A549 (cell line): ENCODE data around the gene SRC. TPM values are rescaled to one million over a fixed set of nuclear protein-coding genes. Genes with fewer than 3 reads are reported as not detected.

Source experiments
- ATAC-seq, 2 experiments: fragments of 200-7000 bp in 1 of 2; fragments of >200 bp in 1 of 2; cut with Nextera tagmentation in 1 of 2; cut with Tn5 transposase in 1 of 2; 3 replicates each; pipeline versions ENCODE4 v1.8.0 to v1.9.1; 2018 to 2020; ENCODE audit warnings: mild to moderate bottlenecking in 1 of 2, moderate library complexity in 1 of 2
- CTCF ChIA-PET: fragments of 300-600 bp; sonication (Branson Sonifier 250); formaldehyde crosslinking; extraction: SDS; loops from one replicate; lab custom pipeline; 2021; ENCODE audit warnings: antibody characterized with exemption, inconsistent platforms; lab: Yijun Ruan, JAX
- POLR2A ChIA-PET: fragments of 350-600 bp; formaldehyde crosslinking; extraction: SDS; loops from one replicate; lab custom pipeline; 2021; ENCODE audit warnings: antibody characterized with exemption, inconsistent platforms; lab: Yijun Ruan, JAX
- DNase-seq, 2 experiments: peaks; one replicate each; pipeline versions ENCODE4 v3.0.0 to v3.0.0-alpha.2; 2011 to 2016; ENCODE audit warnings: low read depth in 1 of 2, low spot score in 1 of 2
- FAIRE-seq: peaks from 2 replicates; lab custom pipeline; 2011; peaks lifted over from hg19 to GRCh38; lab: Jason Lieb, UNC
- H3K27ac ChIP-seq, 2 experiments: fragments of >200 bp; sonication (Bioruptor Twin); formaldehyde crosslinking; 3 replicates each; pipeline ENCODE4 v1.5.1; 2016 to 2017
- H3K4me1 ChIP-seq: fragments of >200 bp; sonication (Bioruptor Twin); formaldehyde crosslinking; 3 replicates; pipeline ENCODE4 v1.6.1; 2016
- H3K4me2 ChIP-seq: fragments of >200 bp; sonication (Bioruptor Twin); formaldehyde crosslinking; 3 replicates; pipeline ENCODE4 v1.6.1; 2016
- H3K4me3 ChIP-seq: fragments of >200 bp; sonication (Bioruptor Twin); formaldehyde crosslinking; 3 replicates; pipeline ENCODE4 v1.5.1; 2016
- H3K9me3 ChIP-seq: fragments of >200 bp; sonication (Bioruptor Twin); formaldehyde crosslinking; 3 replicates; pipeline ENCODE4 v1.6.1; 2016
- BHLHE40 ChIP-seq: IDR thresholded peaks from 2 replicates; pipeline ENCODE4 v1.6.1; 2012; ENCODE audit warnings: low read depth, low read length, inconsistent platforms
- CBX2 ChIP-seq: fragments of 200-600 bp; sonication (generic); IDR thresholded peaks from 2 replicates; pipeline ENCODE4 v1.6.1; 2016; ENCODE audit warnings: low read depth, mild to moderate bottlenecking, borderline replicate concordance
- CEBPB ChIP-seq, 2 experiments: fragments of >200 bp in 1 of 2; sonication (Bioruptor Twin) in 1 of 2; formaldehyde crosslinking in 1 of 2; IDR thresholded peaks; 2 replicates each; pipeline ENCODE4 v1.6.1; 2012 to 2016
- EHF ChIP-seq: fragments of 250-450 bp; sonication (Bioruptor Pico); IDR thresholded peaks from 2 replicates; pipeline ENCODE4 v1.5.0; 2020; ENCODE audit warnings: mild to moderate bottlenecking
- FOSL2 ChIP-seq, 2 experiments: fragments of 450-650 bp in 1 of 2; fragments of >200 bp in 1 of 2; sonication (Bioruptor Twin) in 1 of 2; formaldehyde crosslinking; IDR thresholded peaks; 2 replicates each; pipeline versions ENCODE4 v1.5.0 to v1.6.1; 2016 to 2020; ENCODE audit warnings: mild to moderate bottlenecking in 1 of 2, moderate library complexity in 1 of 2
- GATA3 ChIP-seq: IDR thresholded peaks from 2 replicates; pipeline ENCODE4 v1.6.1; 2012; ENCODE audit warnings: borderline replicate concordance
- HES2 ChIP-seq: fragments of >200 bp; sonication (Bioruptor Twin); formaldehyde crosslinking; IDR thresholded peaks from 2 replicates; pipeline ENCODE4 v1.6.1; 2016
- HEYL ChIP-seq: fragments of 250-450 bp; sonication (Bioruptor Pico); IDR thresholded peaks from 2 replicates; pipeline ENCODE4 v1.8.0; 2021; ENCODE audit warnings: mild to moderate bottlenecking, moderate library complexity
- HMGXB4 ChIP-seq: fragments of 250-450 bp; sonication (Bioruptor Pico); IDR thresholded peaks from 2 replicates; pipeline ENCODE4 v1.5.0; 2021; ENCODE audit warnings: mild to moderate bottlenecking, moderate library complexity, borderline replicate concordance
- HOXB5 ChIP-seq: fragments of 250-450 bp; sonication (Bioruptor Pico); IDR thresholded peaks from 2 replicates; pipeline ENCODE4 v1.5.0; 2020; ENCODE audit warnings: mild to moderate bottlenecking, moderate library complexity
- JUNB ChIP-seq: fragments of >200 bp; sonication (Bioruptor Twin); formaldehyde crosslinking; IDR thresholded peaks from 2 replicates; pipeline ENCODE4 v1.6.1; 2016
- KDM1A ChIP-seq: fragments of 200-600 bp; sonication (generic); IDR thresholded peaks from 2 replicates; pipeline ENCODE4 v1.6.1; 2016; ENCODE audit warnings: low read depth, mild to moderate bottlenecking
- MAFK ChIP-seq: fragments of 450-650 bp; IDR thresholded peaks from 2 replicates; pipeline ENCODE4 v1.6.1; 2014; ENCODE audit not compliant: partially characterized antibody
- MAX ChIP-seq: IDR thresholded peaks from 2 replicates; pipeline ENCODE4 v1.6.1; 2012
- MYC ChIP-seq: IDR thresholded peaks from 2 replicates; pipeline ENCODE4 v1.6.1; 2012; ENCODE audit warnings: mild to moderate bottlenecking, inconsistent platforms, low read length, improper control_type of control experiment, borderline replicate concordance
- RARB ChIP-seq: fragments of 250-450 bp; sonication (Bioruptor Pico); IDR thresholded peaks from 2 replicates; pipeline ENCODE4 v1.8.0; 2021; ENCODE audit warnings: mild to moderate bottlenecking, moderate library complexity
- RNF2 ChIP-seq: fragments of 200-600 bp; sonication (generic); IDR thresholded peaks from 2 replicates; pipeline ENCODE4 v1.6.1; 2016; ENCODE audit warnings: low read depth, mild to moderate bottlenecking, antibody characterized with exemption, moderate library complexity, borderline replicate concordance
- SMC3 ChIP-seq: fragments of >200 bp; sonication (Bioruptor Twin); formaldehyde crosslinking; IDR thresholded peaks from 3 replicates; pipeline ENCODE4 v1.6.1; 2018; ENCODE audit warnings: inconsistent platforms
- USF2 ChIP-seq: fragments of 450-650 bp; IDR thresholded peaks from 2 replicates; pipeline ENCODE4 v1.6.1; 2014; ENCODE audit warnings: antibody characterized with exemption
- ZC3H11A ChIP-seq: fragments of 450-650 bp; IDR thresholded peaks from 2 replicates; pipeline ENCODE4 v1.6.1; 2014; ENCODE audit warnings: antibody characterized with exemption, mild to moderate bottlenecking
- ZFP36 ChIP-seq: fragments of 450-650 bp; IDR thresholded peaks from 2 replicates; pipeline ENCODE4 v1.6.1; 2014; ENCODE audit warnings: borderline replicate concordance; ENCODE audit not compliant: partially characterized antibody
- ZNF302 ChIP-seq: fragments of 250-450 bp; sonication (Bioruptor Pico); IDR thresholded peaks from 2 replicates; pipeline ENCODE4 v1.9.0; 2021; ENCODE audit warnings: inconsistent platforms, mild to moderate bottlenecking, moderate library complexity
- WGBS: methylation state at CpG from one replicate; pipeline ENCODE4 v1.1.6; 2017; ENCODE audit errors: missing lambda C conversion rate; 5-methylcytosine and 5-hydroxymethylcytosine counted together
- polyA plus RNA-seq, 4 experiments: library from polyadenylated mRNA; depleted of rRNA in 3 of 4; stranded (reverse); fragments of >200 nt; fragmentation: RNase III in 1 of 4; extraction: RNeasy Plus Mini Kit Qiagen cat#74134 plus additional on column Dnase treatment in 1 of 4; gene quantifications; 2 replicates in 3 of 4; 3 replicates in 1 of 4; pipeline ENCODE4 v1.2.3, GENCODE V29; 2011 to 2017
- TF ChIP-seq, protein P1 (sequence below): fragments of 250-450 bp; sonication (Bioruptor Pico); IDR thresholded peaks from 2 replicates; pipeline ENCODE4 v1.5.0; 2020; ENCODE audit warnings: low read depth, mild to moderate bottlenecking, moderate library complexity
- TF ChIP-seq, protein P2 (sequence below): fragments of >200 bp; sonication (Bioruptor Twin); formaldehyde crosslinking; IDR thresholded peaks from 3 replicates; pipeline ENCODE4 v1.5.1; 2016
- TF ChIP-seq, protein P3 (sequence below): fragments of 150-350 bp; IDR thresholded peaks from 2 replicates; pipeline ENCODE4 v1.6.1; 2014; ENCODE audit warnings: low read depth, mild to moderate bottlenecking, low read length

Gene SRC
- polyA plus RNA-seq, 2 of the 4 experiments (the other 2 are of a cell fraction), result 139 to 154 TPM

- no peak for TF ChIP-seq HMGXB4 (CRISPR knock-in tag)
- no peak for TF ChIP-seq HOXB5 (CRISPR knock-in tag)
- no peak for TF ChIP-seq RARB (CRISPR knock-in tag)
These were observed 99.1 kb downstream of the SRC start (continued) for GRCh38 chr20:37445041-37445440.

DNA sequence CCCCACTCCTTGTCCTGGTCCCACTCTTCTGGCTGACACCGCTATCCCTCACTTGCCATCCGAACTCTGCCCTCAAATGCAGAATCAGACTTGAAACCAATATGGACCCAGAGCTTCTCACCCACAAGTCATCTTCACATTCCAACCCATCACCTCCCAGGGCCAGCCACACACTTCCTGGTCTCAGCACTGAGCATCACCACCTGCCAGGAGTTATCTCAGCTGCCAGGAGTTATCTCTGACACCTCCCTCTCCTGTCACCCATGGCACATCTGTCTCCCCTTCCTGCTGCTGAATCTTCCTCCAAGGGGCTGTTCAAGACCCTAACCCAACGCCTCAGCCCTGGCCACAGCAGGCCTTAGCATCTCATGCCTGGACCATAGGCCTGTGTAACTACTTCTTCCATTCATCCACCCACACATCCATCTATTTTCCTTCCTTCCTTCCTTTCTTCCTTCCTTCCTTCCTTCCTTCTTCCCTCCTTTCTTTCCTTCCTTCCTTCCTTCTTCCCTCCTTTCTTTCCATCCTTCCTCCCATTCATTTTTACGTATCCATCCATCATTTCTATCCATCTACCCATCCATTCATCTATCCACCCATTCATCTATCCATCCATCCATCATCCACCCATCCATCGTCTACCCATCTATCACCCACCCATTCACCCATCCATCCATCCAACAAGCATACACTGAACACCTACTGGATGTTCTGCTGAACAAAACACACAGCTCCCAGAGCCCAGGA lies 100.5 kb downstream of the SRC start:
- no peak for DNase-seq
- H3K9me3 ChIP-seq, result no peaks in the 10 kb centered on the region
- H3K4me1 ChIP-seq, result no peaks in the 10 kb centered on the region
- H3K4me3 ChIP-seq, result no peak overlapping the region
- no peak overlapping the region for H3K27ac ChIP-seq
- TF ChIP-seq HES2 (no peak), GATA3 (no peak), RNF2 (no peak), KDM1A (no peak), MYC (no peak), MAFK (no peak), ZC3H11A (no peak), HEYL (no peak)
- TF ChIP-seq, protein P1, sequence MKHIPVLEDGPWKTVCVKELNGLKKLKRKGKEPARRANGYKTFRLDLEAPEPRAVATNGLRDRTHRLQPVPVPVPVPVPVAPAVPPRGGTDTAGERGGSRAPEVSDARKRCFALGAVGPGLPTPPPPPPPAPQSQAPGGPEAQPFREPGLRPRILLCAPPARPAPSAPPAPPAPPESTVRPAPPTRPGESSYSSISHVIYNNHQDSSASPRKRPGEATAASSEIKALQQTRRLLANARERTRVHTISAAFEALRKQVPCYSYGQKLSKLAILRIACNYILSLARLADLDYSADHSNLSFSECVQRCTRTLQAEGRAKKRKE (CRISPR knock-in tag), result no peak
- TF ChIP-seq, all 56 proteins: peak for 0
- ChIA-PET POLR2A (no interaction called here), CTCF (interaction anchor here (1.1 kb wide), 1 partner anchor 251 kb away, joined by 3 read pairs; no protein-coding TSS in a partner anchor)
- ATAC-seq (no peak), FAIRE-seq (no peak)
- WGBS, result 36% methylated on average over 5 of the region's 5 CpGs
- no peak overlapping the region for H3K4me2 ChIP-seq

- CTCF ChIA-PET, result no interaction called here
- Histone ChIP-seq H3K9me3 (no peaks in the 10 kb centered on the region), H3K4me1 (no peaks in the 10 kb centered on the region), H3K4me2 (no peak overlapping the region), H3K4me3 (no peak overlapping the region), H3K27ac (no peak overlapping the region)
- DNase-seq (no peak), FAIRE-seq (no peak), ATAC-seq (no peak)
- TF ChIP-seq MAX, result no peak
- TF ChIP-seq HEYL, result no peak
- TF ChIP-seq ZNF302, result no peak
- no peak for TF ChIP-seq SMC3
- WGBS, result 20% methylated on average over 3 of the region's 3 CpGs
- POLR2A ChIA-PET, result no interaction called here
These were observed 101.7 kb downstream of the SRC start for GRCh38 chr20:37447688-37448087.

DNA sequence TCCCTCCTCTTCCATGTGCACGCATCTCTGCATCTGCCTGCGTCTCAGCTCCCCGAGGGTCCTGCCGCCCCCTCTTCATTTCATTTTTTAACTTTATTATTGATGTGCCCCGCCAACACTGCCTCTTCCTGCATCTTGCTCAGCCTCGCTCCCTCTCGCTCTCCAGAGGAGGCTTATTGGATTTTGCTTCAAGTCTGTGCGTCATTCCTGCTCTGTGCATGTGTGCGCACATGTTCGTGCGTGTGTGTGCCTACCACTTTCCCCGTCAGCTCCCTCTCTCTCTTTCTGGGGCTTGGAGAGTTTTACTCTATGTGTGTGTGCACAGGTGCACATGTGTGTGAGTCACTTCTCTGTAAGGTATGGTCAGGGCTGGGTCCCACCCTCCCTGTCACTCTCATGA lies 103.3 kb downstream of the SRC start:
- ChIA-PET CTCF (no interaction called here), POLR2A (no interaction called here)
- 53% methylated on average over 12 of the region's 12 CpGs for WGBS
- Histone ChIP-seq H3K9me3 (0 out of 3 replicates have a peak, but pooled peaks cover 1% of the 10 kb centered on the region), H3K4me2 (no peak overlapping the region), H3K27ac (no peak overlapping the region), H3K4me1 (no peaks in the 10 kb centered on the region), H3K4me3 (no peak overlapping the region)
- ATAC-seq (no peak), DNase-seq (no peak), FAIRE-seq (no peak)
- TF ChIP-seq, protein P2, sequence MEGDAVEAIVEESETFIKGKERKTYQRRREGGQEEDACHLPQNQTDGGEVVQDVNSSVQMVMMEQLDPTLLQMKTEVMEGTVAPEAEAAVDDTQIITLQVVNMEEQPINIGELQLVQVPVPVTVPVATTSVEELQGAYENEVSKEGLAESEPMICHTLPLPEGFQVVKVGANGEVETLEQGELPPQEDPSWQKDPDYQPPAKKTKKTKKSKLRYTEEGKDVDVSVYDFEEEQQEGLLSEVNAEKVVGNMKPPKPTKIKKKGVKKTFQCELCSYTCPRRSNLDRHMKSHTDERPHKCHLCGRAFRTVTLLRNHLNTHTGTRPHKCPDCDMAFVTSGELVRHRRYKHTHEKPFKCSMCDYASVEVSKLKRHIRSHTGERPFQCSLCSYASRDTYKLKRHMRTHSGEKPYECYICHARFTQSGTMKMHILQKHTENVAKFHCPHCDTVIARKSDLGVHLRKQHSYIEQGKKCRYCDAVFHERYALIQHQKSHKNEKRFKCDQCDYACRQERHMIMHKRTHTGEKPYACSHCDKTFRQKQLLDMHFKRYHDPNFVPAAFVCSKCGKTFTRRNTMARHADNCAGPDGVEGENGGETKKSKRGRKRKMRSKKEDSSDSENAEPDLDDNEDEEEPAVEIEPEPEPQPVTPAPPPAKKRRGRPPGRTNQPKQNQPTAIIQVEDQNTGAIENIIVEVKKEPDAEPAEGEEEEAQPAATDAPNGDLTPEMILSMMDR, result no peak
- TF ChIP-seq JUNB (no peak), HEYL (no peak), HES2 (no peak), EHF (CRISPR knock-in tag) (no peak), USF2 (no peak), ZFP36 (no peak), CEBPB (IDR thresholded peaks at IDR 0.05) (no peak), CBX2 (no peak), BHLHE40 (no peak), FOSL2 (IDR thresholded peaks at IDR 0.05) (no peak), FOSL2 (CRISPR knock-in tag; IDR thresholded peaks at IDR 0.05) (no peak)
- TF ChIP-seq, protein P3, sequence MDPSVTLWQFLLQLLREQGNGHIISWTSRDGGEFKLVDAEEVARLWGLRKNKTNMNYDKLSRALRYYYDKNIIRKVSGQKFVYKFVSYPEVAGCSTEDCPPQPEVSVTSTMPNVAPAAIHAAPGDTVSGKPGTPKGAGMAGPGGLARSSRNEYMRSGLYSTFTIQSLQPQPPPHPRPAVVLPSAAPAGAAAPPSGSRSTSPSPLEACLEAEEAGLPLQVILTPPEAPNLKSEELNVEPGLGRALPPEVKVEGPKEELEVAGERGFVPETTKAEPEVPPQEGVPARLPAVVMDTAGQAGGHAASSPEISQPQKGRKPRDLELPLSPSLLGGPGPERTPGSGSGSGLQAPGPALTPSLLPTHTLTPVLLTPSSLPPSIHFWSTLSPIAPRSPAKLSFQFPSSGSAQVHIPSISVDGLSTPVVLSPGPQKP, result no peak
